Left lung (tissue), 10 donors: ENCODE results near the gene SKIL. TPM values are rescaled to one million over a fixed set of nuclear protein-coding genes. Genes with fewer than 3 reads are reported as not detected.
A peak's percentile ranks its signal among the peaks of the same experiment; 100 is the strongest.

Experiments
- ATAC-seq: fragments of 200-7000 bp; cut with Tn5 transposase; one replicate; pipeline ENCODE4 v1.9.1; 2020; ENCODE audit warnings: moderate library complexity
- DNase-seq, 4 donors: peaks; one replicate each; pipeline ENCODE4 v3.0.0-alpha.2; 2013 to 2020
- H3K27ac ChIP-seq, 2 donors: fragments of 200-600 bp; sonication (generic) in 1 of 2; one replicate each; pipeline versions ENCODE4 v1.5.0 to v1.8.0; 2020 to 2021
- H3K27me3 ChIP-seq, 2 donors: fragments of 200-600 bp; sonication (generic) in 1 of 2; one replicate each; pipeline versions ENCODE4 v1.5.0 to v1.8.0; 2020 to 2021
- H3K36me3 ChIP-seq, 2 donors: fragments of 200-600 bp; sonication (generic) in 1 of 2; one replicate each; pipeline versions ENCODE4 v1.5.0 to v1.8.0; 2020 to 2021
- H3K4me1 ChIP-seq, 2 donors: fragments of 200-600 bp; one replicate each; pipeline ENCODE4 v1.8.0; 2021
- H3K4me3 ChIP-seq, 2 donors: fragments of 200-600 bp; sonication (generic) in 1 of 2; one replicate each; pipeline versions ENCODE4 v1.5.0 to v1.8.0; 2020 to 2021; ENCODE audit warnings: mild to moderate bottlenecking in 1 of 2
- H3K9me3 ChIP-seq, 2 donors: fragments of 200-600 bp; sonication (generic) in 1 of 2; one replicate each; pipeline versions ENCODE4 v1.5.0 to v1.8.0; 2020 to 2021
- intact Hi-C, 2 donors: fragments of 100-400 bp; cut with DNase I; formaldehyde crosslinking; loops; one replicate each; pipeline versions ENCODE4 v1.11.2 to v1.14.2; 2022
- polyA plus RNA-seq, 6 donors: library from polyadenylated mRNA; unstranded; fragments of 120-200 nt; gene quantifications; one replicate each; pipeline ENCODE4 v1.2.1, GENCODE V29; 2013; ENCODE audit not compliant: insufficient read length in 6 of 6
- total RNA-seq, 2 donors: library from RNA; stranded (reverse); fragmentation: NEBNext Ultra II Directional; extraction: Animal tissue kit (Norgen Biotek cat#: 25700); gene quantifications; one replicate each; pipeline ENCODE4 v1.2.1, GENCODE V29; 2021
- TF ChIP-seq, protein P1 (sequence below), 2 donors: fragments of 200-600 bp; sonication (generic) in 1 of 2; IDR thresholded peaks; one replicate each; pipeline versions ENCODE4 v1.5.0 to v1.8.0; 2021; ENCODE audit warnings: antibody characterized with exemption in 2 of 2
- donor health status: DM: no; HTN: yes; CAD: no.
- donor health status: DM: no; HTN: no; CAD: no.

The SKIL gene
- total and polyA plus RNA-seq, 8 donors, result 49.7 to 109 (median 58.7) TPM

DNA sequence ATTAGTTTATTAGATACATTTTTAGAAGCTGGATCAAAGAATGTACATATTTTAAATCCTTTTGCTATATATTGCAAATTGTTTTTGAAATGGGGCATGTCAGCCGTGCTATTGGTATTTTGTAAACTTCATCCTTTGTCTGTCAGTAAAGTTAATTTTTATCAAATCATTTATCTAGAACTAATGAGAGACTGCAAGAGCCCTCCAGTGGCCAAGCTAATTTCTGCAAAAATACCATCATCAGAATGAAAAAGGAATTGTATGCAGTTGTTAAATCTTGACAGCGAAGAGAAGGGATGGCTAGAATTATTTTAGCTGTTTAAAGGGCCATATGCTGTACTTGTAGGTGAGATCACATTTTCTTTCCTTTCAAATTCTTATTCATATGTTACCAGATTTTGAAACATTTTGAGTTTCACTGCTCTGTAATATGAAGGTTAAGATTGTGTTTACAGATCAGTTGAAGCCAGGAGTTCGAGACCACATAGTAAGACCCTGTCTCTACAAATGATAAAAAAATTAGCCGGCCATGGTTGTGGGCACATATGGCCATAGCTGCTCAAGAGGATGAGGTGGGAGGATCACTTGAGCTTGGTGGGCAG is 53.0 kb downstream of the SKIL start:
- intact Hi-C loops, result loop anchor here in 1 of 2 donors (5.0 kb wide), 1 partner anchor 98 kb away; no protein-coding TSS in a partner anchor
- TF ChIP-seq, protein P1, sequence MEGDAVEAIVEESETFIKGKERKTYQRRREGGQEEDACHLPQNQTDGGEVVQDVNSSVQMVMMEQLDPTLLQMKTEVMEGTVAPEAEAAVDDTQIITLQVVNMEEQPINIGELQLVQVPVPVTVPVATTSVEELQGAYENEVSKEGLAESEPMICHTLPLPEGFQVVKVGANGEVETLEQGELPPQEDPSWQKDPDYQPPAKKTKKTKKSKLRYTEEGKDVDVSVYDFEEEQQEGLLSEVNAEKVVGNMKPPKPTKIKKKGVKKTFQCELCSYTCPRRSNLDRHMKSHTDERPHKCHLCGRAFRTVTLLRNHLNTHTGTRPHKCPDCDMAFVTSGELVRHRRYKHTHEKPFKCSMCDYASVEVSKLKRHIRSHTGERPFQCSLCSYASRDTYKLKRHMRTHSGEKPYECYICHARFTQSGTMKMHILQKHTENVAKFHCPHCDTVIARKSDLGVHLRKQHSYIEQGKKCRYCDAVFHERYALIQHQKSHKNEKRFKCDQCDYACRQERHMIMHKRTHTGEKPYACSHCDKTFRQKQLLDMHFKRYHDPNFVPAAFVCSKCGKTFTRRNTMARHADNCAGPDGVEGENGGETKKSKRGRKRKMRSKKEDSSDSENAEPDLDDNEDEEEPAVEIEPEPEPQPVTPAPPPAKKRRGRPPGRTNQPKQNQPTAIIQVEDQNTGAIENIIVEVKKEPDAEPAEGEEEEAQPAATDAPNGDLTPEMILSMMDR (IDR thresholded peaks at IDR 0.05), result peak; percentile 27 to 52
- Histone ChIP-seq H3K9me3 (no peaks in the 10 kb centered on the region), H3K4me3 (no peak overlapping the region), H3K27ac (no peak overlapping the region), H3K36me3 (no peaks in the 10 kb centered on the region), H3K4me1 (no peaks in the 10 kb centered on the region), H3K27me3 (no peaks in the 10 kb centered on the region)
- DNase-seq (peak in 1 of 4 donors; percentile 28), ATAC-seq (peak; percentile 41)

DNA sequence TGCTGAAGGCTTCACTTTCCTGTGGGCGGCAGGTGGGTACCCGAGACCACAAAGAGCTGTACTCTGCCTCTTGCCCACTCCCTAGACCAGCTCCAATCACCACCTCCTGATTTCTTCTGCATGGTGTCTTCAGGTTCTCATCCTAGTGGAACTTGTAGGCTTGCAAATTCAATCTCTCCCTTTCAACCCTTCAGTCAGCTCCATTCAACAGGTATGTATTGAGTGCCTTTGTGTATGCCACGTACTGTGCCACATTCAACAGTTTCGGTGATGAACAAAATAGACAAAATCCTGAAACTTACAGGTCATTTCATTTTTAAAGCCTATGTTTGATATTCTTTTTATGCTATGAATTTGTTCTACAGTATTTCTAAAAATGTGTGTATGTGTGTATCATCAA is 55.8 kb downstream of the SKIL start:
- H3K27ac ChIP-seq, result no peak overlapping the region
- no peaks in the 10 kb centered on the region for H3K9me3 ChIP-seq
- intact Hi-C loops, result loop anchor here in 1 of 2 donors (5.0 kb wide), 1 partner anchor 101 kb away; no protein-coding TSS in a partner anchor
- ATAC-seq, result no peak
- H3K4me3 ChIP-seq, result no peak overlapping the region
- peaks cover 0 to 15% of the 10 kb centered on the region in 2 donors for H3K27me3 ChIP-seq
- H3K36me3 ChIP-seq, result no peaks in the 10 kb centered on the region
- TF ChIP-seq, protein P1 (IDR thresholded peaks at IDR 0.05), result no peak
- peaks cover 0 to 2% of the 10 kb centered on the region in 2 donors for H3K4me1 ChIP-seq
- DNase-seq, result no peak

DNA sequence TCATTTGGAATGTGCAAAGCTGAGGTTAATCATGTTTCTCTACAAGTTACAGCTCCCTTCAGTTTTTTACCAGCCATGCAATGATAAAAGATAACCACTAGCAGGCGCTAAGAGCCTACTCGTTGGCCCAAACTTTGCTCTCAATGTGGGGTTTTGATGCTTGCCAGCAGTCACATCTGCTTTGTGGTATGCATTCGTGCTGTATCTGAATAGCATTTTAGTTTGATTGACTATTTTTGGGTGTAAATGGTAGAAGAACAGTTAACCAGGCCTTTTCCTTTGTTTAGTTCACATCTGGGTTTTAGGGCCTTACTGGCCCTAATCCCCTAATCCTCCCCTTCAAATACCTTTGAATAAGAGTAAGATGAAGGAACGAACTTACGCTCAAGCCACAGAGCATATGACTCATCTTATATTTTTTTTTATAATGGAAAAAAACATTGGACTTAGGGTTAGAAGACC is 56.7 kb downstream of the SKIL start:
- no peaks in the 10 kb centered on the region for H3K9me3 ChIP-seq
- H3K27me3 ChIP-seq, result peaks cover 5 to 24% of the 10 kb centered on the region in 2 donors
- DNase-seq (peak in 2 of 4 donors; percentile 68 to 77), ATAC-seq (peak; percentile 82)
- intact Hi-C loops, result loop anchor here in 1 of 2 donors (5.0 kb wide), 1 partner anchor 102 kb away; no protein-coding TSS in a partner anchor
- peaks cover 6 to 11% of the 10 kb centered on the region in 2 donors for H3K4me1 ChIP-seq
- H3K36me3 ChIP-seq, result no peaks in the 10 kb centered on the region
- H3K4me3 ChIP-seq, result no peak overlapping the region
- no peak overlapping the region for H3K27ac ChIP-seq
- TF ChIP-seq, protein P1 (IDR thresholded peaks at IDR 0.05), result peak; percentile 72 to 89

DNA sequence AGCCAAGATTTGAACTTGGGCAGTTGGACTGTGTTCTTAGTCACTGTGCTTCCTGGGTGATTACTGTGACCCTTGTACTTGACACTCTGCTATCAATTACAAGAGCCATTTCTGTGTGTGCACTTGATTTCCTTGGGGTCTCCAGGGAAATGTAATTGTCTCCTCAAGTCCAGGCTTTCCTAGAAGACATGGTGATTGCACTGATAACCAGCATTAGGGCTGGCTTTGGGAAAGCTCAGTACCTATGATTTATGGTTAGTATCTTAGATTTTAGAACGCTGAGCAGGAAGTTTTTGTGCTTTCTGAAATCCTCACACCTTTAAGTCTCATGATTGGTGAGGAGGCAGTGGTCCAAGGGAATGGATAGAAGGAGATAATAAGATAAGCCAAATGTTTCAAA is 59.6 kb downstream of the SKIL start:
- intact Hi-C loops, result no loop called here
- H3K9me3 ChIP-seq, result no peaks in the 10 kb centered on the region
- no peak overlapping the region for H3K27ac ChIP-seq
- no peak overlapping the region for H3K4me3 ChIP-seq
- peaks cover 10 to 21% of the 10 kb centered on the region in 2 donors for H3K4me1 ChIP-seq
- no peak for DNase-seq
- H3K36me3 ChIP-seq, result no peaks in the 10 kb centered on the region
- TF ChIP-seq, protein P1 (IDR thresholded peaks at IDR 0.05), result no peak
- ATAC-seq, result no peak
- peaks cover 13 to 46% of the 10 kb centered on the region in 2 donors for H3K27me3 ChIP-seq
